Natural killer cell treated with Interleukin-12 subunit alpha and Interleukin-12 subunit beta and Interleukin-15 and Interleukin-18, amount 100 ng/mL, for 72 hours (primary cell): ENCODE measurements around the gene CYP2B6. TPM values are rescaled to one million over a fixed set of nuclear protein-coding genes. Genes with fewer than 3 reads are reported as not detected.
"Not testable (repeated sequence)": the region's sequence is repeated elsewhere in the genome, so short reads cannot be mapped to it uniquely, and the experiment has no call there.

Experiments used
- ATAC-seq, 2 donors: fragments of 150-1000 bp; cut with Tn5 transposase in 1 of 2; sonication (Bioruptor Pico), chemical (Tn5 transposase) in 1 of 2; 2 replicates each; pipeline ENCODE4 v1.10.0; 2021
- DNase-seq: peaks from one replicate; pipeline ENCODE4 v3.0.0; 2022; ENCODE audit warnings: low spot score
- H3K27ac Mint-ChIP-seq, 2 donors: 1 replicate in 1 of 2; 2 replicates in 1 of 2; pipeline ENCODE4 v1.8.0; 2022; ENCODE audit warnings: mixed read lengths in 2 of 2, mild to moderate bottlenecking in 1 of 2, moderate library complexity in 1 of 2
- H3K27me3 Mint-ChIP-seq, 2 donors: 1 replicate in 1 of 2; 2 replicates in 1 of 2; pipeline ENCODE4 v1.8.0; 2022; ENCODE audit warnings: mixed read lengths in 2 of 2
- H3K36me3 Mint-ChIP-seq: one replicate; pipeline ENCODE4 v1.8.0; 2022; ENCODE audit warnings: mixed read lengths
- H3K4me1 Mint-ChIP-seq, 2 donors: 1 replicate in 1 of 2; 2 replicates in 1 of 2; pipeline ENCODE4 v1.8.0; 2022; ENCODE audit warnings: low read depth in 2 of 2, mixed read lengths in 2 of 2, mild to moderate bottlenecking in 1 of 2
- H3K4me3 Mint-ChIP-seq: one replicate; pipeline ENCODE4 v1.8.0; 2022; ENCODE audit warnings: mixed read lengths
- H3K9me3 Mint-ChIP-seq: 2 replicates; pipeline ENCODE4 v1.8.0; 2022; ENCODE audit warnings: mixed read lengths
- total RNA-seq, 2 donors: library from RNA; stranded (reverse); gene quantifications; one replicate each; pipeline ENCODE4 v1.2.3, GENCODE V29; 2022

CYP2B6 gene
- total RNA-seq, 2 donors from 2014 or later: not detected

DNA sequence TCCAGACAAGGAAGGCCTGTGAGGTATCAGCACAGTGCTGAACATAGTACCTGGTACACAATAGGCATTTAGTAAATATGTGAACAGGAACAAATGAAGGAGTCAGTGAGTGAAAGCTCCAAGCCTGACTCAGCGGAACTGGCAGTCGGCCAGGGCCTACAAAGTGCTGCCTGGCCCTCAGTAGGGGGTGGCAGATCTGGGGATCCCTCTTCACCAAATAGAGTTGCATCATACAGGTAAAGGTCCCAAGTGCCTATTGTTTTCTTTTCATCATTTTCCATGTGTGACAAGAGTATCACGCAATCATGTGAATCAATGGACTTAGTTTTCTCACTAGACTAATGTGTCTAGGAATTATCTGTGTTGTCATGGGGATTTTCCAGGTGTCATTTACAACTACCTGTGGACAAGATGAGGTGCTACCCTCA lies 9.2 kb downstream of the CYP2B6 start:
- H3K4me1 Mint-ChIP-seq: no peaks in the 10 kb centered on the region
- no peaks in the 10 kb centered on the region for H3K36me3 Mint-ChIP-seq
- ATAC-seq (no peak), DNase-seq (no peak)
- H3K9me3 Mint-ChIP-seq: no peaks in the 10 kb centered on the region
- no peak overlapping the region for H3K27ac Mint-ChIP-seq
- no peak overlapping the region for H3K4me3 Mint-ChIP-seq
- peaks cover 17 to 41% of the 10 kb centered on the region in 2 donors for H3K27me3 Mint-ChIP-seq

DNA sequence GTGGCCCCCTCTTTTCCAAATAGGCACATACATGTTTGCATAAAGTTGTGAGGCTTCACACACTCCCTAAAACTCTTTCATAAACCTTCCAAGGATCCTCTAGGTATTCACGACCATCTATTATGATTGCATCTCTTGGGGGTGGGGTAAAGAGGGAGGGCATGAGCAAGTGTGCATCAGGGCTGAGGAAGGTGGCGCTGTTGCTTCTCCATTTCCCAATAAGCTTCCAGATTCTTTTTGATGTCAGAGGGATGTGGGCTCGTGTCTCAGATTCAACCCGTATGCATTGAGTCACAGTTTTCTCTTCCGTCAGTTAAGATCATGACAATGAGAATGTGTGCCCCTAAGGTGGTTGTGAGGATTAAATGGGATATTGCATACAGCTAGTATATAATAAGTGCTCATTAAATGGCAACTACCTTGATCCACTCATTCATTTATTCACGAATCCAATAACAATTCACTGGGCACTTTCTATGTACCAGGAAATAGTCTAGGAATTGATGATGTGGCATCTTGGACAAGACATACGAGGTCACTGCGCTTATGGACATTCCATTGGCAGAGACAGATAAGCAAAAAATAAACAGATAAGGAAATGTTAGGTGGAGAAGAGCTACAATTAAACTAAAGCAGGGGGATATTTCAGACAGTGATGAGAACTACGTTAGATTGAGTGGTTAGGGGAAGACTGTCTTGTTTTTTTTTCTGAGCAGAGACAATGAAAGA lies 10.3 kb downstream of the CYP2B6 start:
- ATAC-seq (no peak), DNase-seq (no peak)
- Mint-ChIP-seq H3K4me3 (no peak overlapping the region), H3K36me3 (no peaks in the 10 kb centered on the region), H3K27ac (no peak overlapping the region), H3K27me3 (peaks cover 18 to 40% of the 10 kb centered on the region in 2 donors), H3K4me1 (no peaks in the 10 kb centered on the region), H3K9me3 (no peaks in the 10 kb centered on the region)

DNA sequence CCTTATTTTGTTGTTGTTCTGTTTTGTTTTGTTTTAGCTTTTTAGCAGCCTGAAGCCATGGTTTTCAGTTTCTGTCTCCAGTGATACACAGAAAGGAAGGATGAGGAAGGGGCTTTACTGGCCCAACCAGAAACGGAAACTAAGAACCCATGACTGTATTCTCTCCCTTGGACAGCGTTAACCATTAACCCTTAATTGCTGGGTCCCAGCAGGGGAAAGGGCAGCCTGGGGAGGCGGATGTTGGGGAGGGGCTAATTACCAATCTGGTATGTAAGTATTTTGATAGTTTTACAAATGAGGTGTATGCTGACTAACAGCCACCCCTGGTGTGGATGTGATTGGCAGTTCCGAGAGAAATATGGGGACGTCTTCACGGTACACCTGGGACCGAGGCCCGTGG lies 12.6 kb downstream of the CYP2B6 start:
- ATAC-seq, DNase-seq, H3K4me3 Mint-ChIP-seq, H3K36me3 Mint-ChIP-seq, H3K4me1 Mint-ChIP-seq, H3K27ac Mint-ChIP-seq, H3K9me3 Mint-ChIP-seq: not testable (repeated sequence)
- H3K27me3 Mint-ChIP-seq: peaks cover 25 to 47% of the 10 kb centered on the region in 2 donors

DNA sequence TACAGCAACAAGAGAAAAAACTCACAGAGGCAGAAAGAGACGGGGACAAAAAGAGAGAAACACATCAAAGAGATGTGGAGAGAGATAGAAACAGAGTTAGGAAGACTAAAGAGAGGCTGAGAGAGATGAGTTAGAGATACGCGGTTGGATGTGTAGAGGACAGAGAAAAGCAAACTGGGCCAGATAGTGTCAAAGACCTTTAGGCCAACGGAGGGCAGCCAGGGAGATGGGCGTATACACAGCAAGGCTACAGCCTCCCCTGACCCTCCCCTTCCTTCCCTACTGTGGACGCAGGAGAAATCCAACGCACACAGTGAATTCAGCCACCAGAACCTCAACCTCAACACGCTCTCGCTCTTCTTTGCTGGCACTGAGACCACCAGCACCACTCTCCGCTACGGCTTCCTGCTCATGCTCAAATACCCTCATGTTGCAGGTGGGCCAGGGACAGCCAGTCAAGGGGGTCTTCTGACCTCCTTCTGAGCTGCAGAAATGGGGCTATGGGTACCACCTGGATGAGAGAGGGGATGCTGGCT lies 18.7 kb downstream of the CYP2B6 start:
- DNase-seq (no peak), ATAC-seq (peak in 1 of 2 donors; percentile 11)
- Mint-ChIP-seq H3K4me3 (no peak overlapping the region), H3K27ac (no peak overlapping the region), H3K36me3 (no peaks in the 10 kb centered on the region), H3K9me3 (no peaks in the 10 kb centered on the region), H3K27me3 (peaks cover 44 to 68% of the 10 kb centered on the region in 2 donors), H3K4me1 (no peaks in the 10 kb centered on the region)

DNA sequence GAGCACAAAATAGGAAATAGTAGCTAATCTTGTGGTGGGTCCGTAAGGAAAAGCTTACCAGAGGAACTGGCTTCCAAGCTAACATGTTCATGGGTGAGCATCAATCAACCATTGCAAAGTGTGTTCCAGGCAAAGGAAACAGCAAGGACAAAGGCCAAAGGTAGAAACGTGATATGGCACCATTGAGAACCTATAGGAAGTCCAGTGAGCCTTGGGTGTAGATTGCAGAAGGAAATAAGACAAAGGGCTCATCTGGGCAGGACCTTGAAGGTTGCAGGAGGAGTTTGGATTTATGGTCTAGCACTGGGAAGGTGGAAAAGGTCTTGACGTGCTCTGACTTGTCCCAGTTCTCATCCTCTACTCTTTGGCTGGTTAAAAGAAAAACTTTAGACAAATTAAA lies 22.3 kb downstream of the CYP2B6 start:
- H3K27ac Mint-ChIP-seq: no peak overlapping the region
- no peaks in the 10 kb centered on the region for H3K9me3 Mint-ChIP-seq
- no peak overlapping the region for H3K4me3 Mint-ChIP-seq
- H3K4me1 Mint-ChIP-seq: peaks cover 0 to 3% of the 10 kb centered on the region in 2 donors
- H3K36me3 Mint-ChIP-seq: no peaks in the 10 kb centered on the region
- peaks cover 38 to 56% of the 10 kb centered on the region in 2 donors for H3K27me3 Mint-ChIP-seq
- DNase-seq (no peak), ATAC-seq (no peak)

DNA sequence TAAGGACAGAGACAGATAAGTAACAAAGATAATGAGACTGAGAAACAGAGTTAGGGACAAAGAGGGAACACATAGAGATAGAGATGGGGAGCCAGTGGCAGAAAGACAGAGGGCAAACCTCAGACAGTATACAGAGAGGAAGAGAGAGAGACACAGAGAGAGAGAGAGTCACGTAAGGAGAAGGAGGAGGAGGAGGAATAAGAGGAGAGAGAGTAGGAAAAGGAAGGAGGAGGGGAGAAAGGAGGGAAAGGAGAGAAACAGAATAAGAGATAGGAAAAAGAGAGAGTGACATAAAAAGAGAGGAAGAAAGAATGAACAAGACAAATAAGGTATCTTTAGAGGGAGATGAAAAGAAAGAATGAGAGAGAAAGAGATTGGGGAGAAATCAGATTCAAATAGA lies 23.6 kb downstream of the CYP2B6 start:
- Mint-ChIP-seq H3K27ac (no peak overlapping the region), H3K36me3 (no peaks in the 10 kb centered on the region), H3K4me1 (peaks cover 0 to 3% of the 10 kb centered on the region in 2 donors), H3K9me3 (no peaks in the 10 kb centered on the region), H3K4me3 (no peak overlapping the region), H3K27me3 (peaks cover 32 to 47% of the 10 kb centered on the region in 2 donors)
- DNase-seq (no peak), ATAC-seq (no peak)

DNA sequence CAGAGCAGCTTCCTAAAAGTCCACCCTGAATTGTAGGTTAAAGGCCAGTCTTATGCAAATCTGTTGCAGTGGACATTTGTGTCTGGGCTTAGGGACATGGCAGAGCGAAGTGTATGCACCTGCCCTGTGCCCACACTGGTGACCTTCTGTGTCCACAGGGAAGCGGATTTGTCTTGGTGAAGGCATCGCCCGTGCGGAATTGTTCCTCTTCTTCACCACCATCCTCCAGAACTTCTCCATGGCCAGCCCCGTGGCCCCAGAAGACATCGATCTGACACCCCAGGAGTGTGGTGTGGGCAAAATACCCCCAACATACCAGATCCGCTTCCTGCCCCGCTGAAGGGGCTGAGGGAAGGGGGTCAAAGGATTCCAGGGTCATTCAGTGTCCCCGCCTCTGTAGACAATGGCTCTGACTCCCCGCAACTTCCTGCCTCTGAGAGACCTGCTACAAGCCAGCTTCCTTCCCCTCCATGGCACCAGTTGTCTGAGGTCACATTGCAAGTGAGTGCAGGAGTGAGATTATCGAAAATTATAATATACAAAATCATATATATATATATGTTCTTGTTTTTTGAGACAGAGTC lies 25.5 kb downstream of the CYP2B6 start:
- H3K27ac Mint-ChIP-seq: no peak overlapping the region
- no peak overlapping the region for H3K4me3 Mint-ChIP-seq
- no peak for ATAC-seq
- DNase-seq: no peak
- H3K27me3 Mint-ChIP-seq: peaks cover 22 to 30% of the 10 kb centered on the region in 2 donors
- H3K4me1 Mint-ChIP-seq: peaks cover 0 to 3% of the 10 kb centered on the region in 2 donors
- no peaks in the 10 kb centered on the region for H3K36me3 Mint-ChIP-seq
- H3K9me3 Mint-ChIP-seq: no peaks in the 10 kb centered on the region

DNA sequence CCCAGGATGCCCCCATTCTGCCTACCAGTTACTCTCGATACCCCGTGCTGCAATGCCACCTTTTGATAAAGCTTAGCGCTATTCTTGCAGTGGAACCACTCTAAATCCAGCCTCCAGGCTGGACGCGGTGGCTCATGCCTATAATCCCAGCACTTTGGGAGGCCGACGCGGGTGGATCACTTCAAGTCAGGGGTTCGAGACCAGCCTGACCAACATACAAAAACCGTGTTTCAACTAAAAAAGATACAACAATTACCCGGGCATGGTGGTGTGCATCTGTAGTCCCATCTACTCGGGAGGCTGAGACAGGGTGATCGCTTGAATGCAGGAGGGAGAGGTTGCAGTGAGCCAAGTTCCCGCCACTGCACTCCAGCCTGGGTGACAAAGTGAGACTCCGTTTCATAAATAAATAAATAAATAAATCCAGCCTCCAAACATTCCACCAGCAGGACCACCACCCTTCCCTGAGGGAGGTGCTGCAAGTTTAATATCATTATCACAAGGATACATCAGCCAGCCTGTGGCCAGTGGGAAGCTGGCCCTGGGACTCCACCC lies 27.7 kb downstream of the CYP2B6 start:
- Mint-ChIP-seq H3K36me3 (no peaks in the 10 kb centered on the region), H3K9me3 (no peaks in the 10 kb centered on the region), H3K27me3 (peaks cover 13 to 16% of the 10 kb centered on the region in 2 donors), H3K4me1 (peaks cover 0 to 3% of the 10 kb centered on the region in 2 donors), H3K27ac (no peak overlapping the region), H3K4me3 (no peak overlapping the region)
- DNase-seq (no peak), ATAC-seq (no peak)

DNA sequence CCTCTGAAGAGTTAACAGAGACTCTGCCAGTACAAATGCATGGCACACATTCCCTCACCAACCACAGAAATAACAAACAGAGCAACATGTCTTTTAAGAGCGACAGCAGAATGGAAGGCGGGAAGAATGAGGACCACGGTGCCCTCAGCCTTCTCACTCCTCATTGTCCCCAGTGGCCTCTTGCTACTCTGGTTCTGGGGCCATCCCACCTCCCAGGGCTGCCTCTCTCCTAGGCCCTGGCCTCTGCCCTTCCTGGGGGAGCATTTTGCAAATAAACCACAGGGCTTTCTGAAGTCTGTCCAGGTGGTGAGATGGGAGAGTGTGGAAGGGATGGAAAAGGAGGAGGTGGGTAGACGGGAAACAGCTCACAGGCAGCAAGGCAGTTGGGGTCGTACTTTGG lies 28.3 kb downstream of the CYP2B6 start:
- Mint-ChIP-seq H3K27me3 (peaks cover 13 to 19% of the 10 kb centered on the region in 2 donors), H3K36me3 (no peaks in the 10 kb centered on the region), H3K9me3 (no peaks in the 10 kb centered on the region), H3K27ac (no peak overlapping the region), H3K4me1 (peaks cover 0 to 3% of the 10 kb centered on the region in 2 donors), H3K4me3 (no peak overlapping the region)
- ATAC-seq: no peak
- DNase-seq: no peak

DNA sequence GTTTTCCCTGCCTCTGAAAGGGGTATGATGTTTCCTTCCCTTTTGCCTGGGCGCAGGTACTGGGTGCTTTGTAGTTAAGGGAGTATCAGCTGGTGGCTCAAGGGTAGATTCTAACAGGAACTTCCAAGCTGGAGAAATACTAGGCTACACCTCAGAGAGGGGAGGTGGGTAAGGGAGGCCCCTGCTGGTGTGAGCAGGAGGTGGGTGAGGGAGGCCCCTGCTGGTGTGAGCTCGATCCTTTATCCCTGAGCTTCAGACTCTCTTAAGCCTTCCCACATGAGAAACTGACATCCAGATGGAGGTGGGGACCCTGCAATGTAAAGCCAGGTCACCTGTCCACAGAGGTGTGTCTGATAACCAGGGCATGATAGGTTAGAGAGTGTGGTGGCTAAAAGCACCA lies 32.1 kb downstream of the CYP2B6 start:
- ATAC-seq (no peak), DNase-seq (no peak)
- H3K27me3 Mint-ChIP-seq: peaks cover 26 to 36% of the 10 kb centered on the region in 2 donors
- H3K4me1 Mint-ChIP-seq: no peaks in the 10 kb centered on the region
- no peak overlapping the region for H3K27ac Mint-ChIP-seq
- H3K36me3 Mint-ChIP-seq: no peaks in the 10 kb centered on the region
- no peaks in the 10 kb centered on the region for H3K9me3 Mint-ChIP-seq
- H3K4me3 Mint-ChIP-seq: no peak overlapping the region

DNA sequence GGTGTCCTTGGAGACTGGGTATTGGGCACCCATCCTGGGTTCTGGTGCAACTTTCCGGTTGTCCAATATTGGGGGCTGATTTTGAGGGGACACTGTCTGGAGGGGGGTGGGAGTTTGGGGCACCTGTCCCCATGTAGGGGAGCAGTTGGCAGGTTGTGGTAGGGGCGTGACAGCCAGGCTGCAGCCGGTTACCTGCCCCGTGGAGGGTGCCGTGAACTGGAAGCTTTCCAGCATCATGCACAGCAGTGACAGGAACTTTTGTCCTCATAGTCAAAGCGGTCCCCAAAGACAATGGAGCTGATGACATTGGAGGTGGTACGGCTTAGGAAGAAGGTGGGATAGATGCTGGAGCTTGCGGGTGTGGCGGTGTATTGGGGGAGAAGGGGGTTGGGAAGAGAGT lies 34.3 kb downstream of the CYP2B6 start:
- H3K9me3 Mint-ChIP-seq: no peaks in the 10 kb centered on the region
- DNase-seq: no peak
- H3K4me3 Mint-ChIP-seq: no peak overlapping the region
- H3K4me1 Mint-ChIP-seq: no peaks in the 10 kb centered on the region
- ATAC-seq: no peak
- no peaks in the 10 kb centered on the region for H3K36me3 Mint-ChIP-seq
- H3K27me3 Mint-ChIP-seq: peaks cover 28 to 33% of the 10 kb centered on the region in 2 donors
- no peak overlapping the region for H3K27ac Mint-ChIP-seq

DNA sequence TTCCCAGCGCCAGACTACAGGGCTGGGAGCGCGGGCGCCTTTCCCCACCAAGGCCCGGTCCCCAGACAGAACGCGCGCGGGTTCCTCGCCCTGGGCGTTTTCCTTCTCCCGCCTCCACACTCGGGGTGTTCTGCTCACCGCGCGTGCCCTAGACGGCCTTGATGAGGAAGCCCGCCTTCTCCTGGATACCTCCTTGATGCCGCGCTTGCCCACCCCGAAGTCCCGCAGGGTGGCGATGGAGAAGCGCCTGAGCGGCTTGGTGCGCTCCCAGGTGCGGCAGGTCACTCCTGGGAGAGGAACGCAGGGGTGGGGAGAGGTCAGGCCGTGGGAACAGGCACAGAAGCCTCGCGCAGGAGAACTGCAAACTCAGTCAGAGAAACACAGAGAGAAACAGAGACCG lies 34.8 kb downstream of the CYP2B6 start:
- no peaks in the 10 kb centered on the region for H3K36me3 Mint-ChIP-seq
- DNase-seq: no peak
- no peak overlapping the region for H3K27ac Mint-ChIP-seq
- no peak for ATAC-seq
- peaks cover 28 to 33% of the 10 kb centered on the region in 2 donors for H3K27me3 Mint-ChIP-seq
- H3K9me3 Mint-ChIP-seq: no peaks in the 10 kb centered on the region
- H3K4me1 Mint-ChIP-seq: no peaks in the 10 kb centered on the region
- H3K4me3 Mint-ChIP-seq: no peak overlapping the region

DNA sequence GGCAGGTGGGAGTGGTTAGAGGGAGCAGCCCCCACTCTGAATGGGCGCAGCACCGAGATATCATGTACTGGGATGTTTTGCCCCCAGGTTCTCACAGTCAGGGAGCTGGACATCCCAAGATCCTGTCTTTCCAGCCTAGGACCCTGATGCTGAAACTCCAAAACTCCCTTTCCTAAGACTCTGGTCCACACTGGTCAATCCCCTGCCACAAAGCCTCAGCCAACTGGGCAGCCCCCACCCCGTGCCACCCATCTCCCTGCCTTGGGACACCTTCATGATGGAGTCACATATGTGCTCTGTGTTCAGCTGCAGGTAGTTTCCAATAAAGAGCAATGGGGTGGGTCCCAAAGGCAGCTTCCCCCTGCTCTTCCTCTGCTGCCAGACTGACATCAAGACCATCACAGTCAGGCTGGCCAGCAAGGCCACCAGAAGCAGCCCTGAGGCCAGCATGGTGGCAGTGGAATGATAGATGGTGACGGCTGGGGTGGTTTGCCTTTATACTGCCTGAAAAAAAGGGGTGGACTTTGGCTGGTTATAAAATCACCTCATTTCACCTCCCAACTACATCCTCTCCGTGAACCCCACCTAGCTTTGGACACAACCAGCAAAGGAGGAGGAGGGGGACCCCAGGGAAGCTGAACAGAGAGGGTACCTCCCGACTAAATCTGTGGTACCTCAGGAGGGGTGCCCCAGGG lies 36.3 kb downstream of the CYP2B6 start:
- H3K4me3 Mint-ChIP-seq: no peak overlapping the region
- ATAC-seq (no peak), DNase-seq (no peak)
- peaks cover 27 to 28% of the 10 kb centered on the region in 2 donors for H3K27me3 Mint-ChIP-seq
- no peaks in the 10 kb centered on the region for H3K4me1 Mint-ChIP-seq
- no peak overlapping the region for H3K27ac Mint-ChIP-seq
- H3K9me3 Mint-ChIP-seq: no peaks in the 10 kb centered on the region
- H3K36me3 Mint-ChIP-seq: peaks cover 6% of the 10 kb centered on the region
